ENCODE results near the gene STARD3NL.

- no peak for TF ChIP-seq POLR2AphosphoS5 (IDR thresholded peaks at IDR 0.05; ENCODE audit: low read depth)
- no peak for TF ChIP-seq CTCF (conservative IDR thresholded peaks at IDR 0.05; ENCODE audit: low read depth in 2 of 2)
- TF ChIP-seq CREB1 (CRISPR knock-in tag; IDR thresholded peaks at IDR 0.05; ENCODE audit: low read depth): no peak
- no peak for TF ChIP-seq EZH2phosphoT487 (IDR thresholded peaks at IDR 0.05; ENCODE audit: unreplicated experiment)
- TF ChIP-seq EZH2 (IDR thresholded peaks at IDR 0.05; ENCODE audit: low read depth, unreplicated experiment): no peak
- no peak for TF ChIP-seq ZNF114 (CRISPR knock-in tag; IDR thresholded peaks at IDR 0.05)
- TF ChIP-seq NANOG (IDR thresholded peaks at IDR 0.05; ENCODE audit: borderline replicate concordance): no peak
- TF ChIP-seq REST (IDR thresholded peaks at IDR 0.05; ENCODE audit: unreplicated experiment): no peak
- TF ChIP-seq JUNB (IDR thresholded peaks at IDR 0.05; ENCODE audit: unreplicated experiment): no peak
- no peak for TF ChIP-seq ETS1 (IDR thresholded peaks at IDR 0.05)
- TF ChIP-seq ZNF331 (CRISPR knock-in tag; IDR thresholded peaks at IDR 0.05; ENCODE audit: low read depth): no peak
Observed at GRCh38 chr7:38248069-38248567, 70.1 kb downstream of the STARD3NL start.
